SK-N-SH (cell line): ENCODE results near the gene PPM1L. TPM values are rescaled to one million over a fixed set of nuclear protein-coding genes. Genes with fewer than 3 reads are reported as not detected.

Source experiments
- CTCF ChIA-PET: fragments of 300-600, 350-600 bp; formaldehyde crosslinking; extraction: SDS; loops from one replicate; lab custom pipeline; 2021; lab: Yijun Ruan, JAX
- POLR2A ChIA-PET: fragments of 350-600 bp; sonication (Branson Sonifier 250); formaldehyde crosslinking; extraction: SDS; loops from one replicate; lab custom pipeline; 2020; ENCODE audit warnings: antibody characterized with exemption, inconsistent platforms; lab: Yijun Ruan, JAX
- DNase-seq: peaks from one replicate; pipeline ENCODE4 v3.0.0; 2012
- H2AFZ ChIP-seq: fragments of 200-600 bp; sonication (generic); 2 replicates; pipeline ENCODE4 v1.8.1; 2016; ENCODE audit warnings: antibody characterized with exemption, mild to moderate bottlenecking, low read depth
- H3F3A ChIP-seq: fragments of 200-600 bp; sonication (generic); replicated peaks from 2 replicates; pipeline ENCODE3; 2016; ENCODE audit warnings: antibody characterized with exemption, mild to moderate bottlenecking; ENCODE audit not compliant: insufficient read depth
- H3K27ac ChIP-seq, 2 experiments: fragments of 200-500 bp in 1 of 2; fragments of 200-600 bp in 1 of 2; sonication (Bioruptor generic) in 1 of 2; sonication (generic), shearing (Covaris generic) in 1 of 2; 2 replicates each; pipeline versions ENCODE4 v1.5.1 to v1.6.1; 2014 to 2016; ENCODE audit warnings: low read depth in 2 of 2, inconsistent platforms in 1 of 2, low read length in 1 of 2, mild to moderate bottlenecking in 1 of 2, mixed read lengths in 1 of 2
- H3K27me3 ChIP-seq: fragments of 200-600 bp; sonication (generic), shearing (Covaris generic); 2 replicates; pipeline ENCODE4 v1.6.1; 2016; ENCODE audit warnings: mixed run types; ENCODE audit not compliant: insufficient read depth
- H3K36me3 ChIP-seq, 2 experiments: fragments of 200-500 bp in 1 of 2; fragments of 200-600 bp in 1 of 2; sonication (Bioruptor generic) in 1 of 2; sonication (generic) in 1 of 2; replicated peaks in 1 of 2; 2 replicates each; pipeline versions ENCODE3 to v1.5.1; 2014 to 2016; ENCODE audit warnings: low read length in 1 of 2, mild to moderate bottlenecking in 1 of 2; ENCODE audit not compliant: insufficient read depth in 2 of 2, control insufficient read depth in 1 of 2
- H3K4me1 ChIP-seq, 2 experiments: fragments of 200-500 bp in 1 of 2; fragments of 200-600 bp in 1 of 2; sonication (Bioruptor generic) in 1 of 2; sonication (generic), shearing (Covaris generic) in 1 of 2; 2 replicates each; pipeline versions ENCODE4 v1.5.1 to v1.6.1; 2014 to 2016; ENCODE audit warnings: low read depth in 1 of 2, low read length in 1 of 2, mixed run types in 1 of 2; ENCODE audit not compliant: insufficient read depth in 2 of 2, control insufficient read depth in 1 of 2
- H3K4me2 ChIP-seq: fragments of 200-600 bp; sonication (generic), shearing (Covaris generic); 2 replicates; pipeline ENCODE4 v1.6.1; 2017; ENCODE audit warnings: mixed run types
- H3K4me3 ChIP-seq, 2 experiments: fragments of 200-500 bp in 1 of 2; fragments of 200-600 bp in 1 of 2; sonication (Bioruptor generic) in 1 of 2; sonication (generic), shearing (Covaris generic) in 1 of 2; 2 replicates each; pipeline versions ENCODE4 v1.5.1 to v1.8.1; 2014 to 2016; ENCODE audit warnings: low read depth in 2 of 2, inconsistent platforms in 1 of 2, low read length in 1 of 2, mild to moderate bottlenecking in 1 of 2, mixed read lengths in 1 of 2, moderate library complexity in 1 of 2
- H3K79me2 ChIP-seq: fragments of 200-600 bp; sonication (generic); 2 replicates; pipeline ENCODE4 v1.8.1; 2017; ENCODE audit warnings: mild to moderate bottlenecking; ENCODE audit not compliant: insufficient read depth
- H3K9ac ChIP-seq: fragments of 200-600 bp; sonication (generic); 2 replicates; pipeline ENCODE4 v1.6.1; 2017; ENCODE audit warnings: mixed run types
- H3K9me2 ChIP-seq: fragments of 200-600 bp; sonication (generic); 2 replicates; pipeline ENCODE4 v1.6.1; 2017; ENCODE audit warnings: mixed run types
- H3K9me3 ChIP-seq: fragments of 200-600 bp; sonication (generic); 2 replicates; pipeline ENCODE4 v1.6.1; 2017; ENCODE audit warnings: mixed run types, mild to moderate bottlenecking, moderate library complexity
- H4K20me1 ChIP-seq: fragments of 200-600 bp; sonication (generic); 2 replicates; pipeline ENCODE4 v1.6.1; 2017; ENCODE audit warnings: mild to moderate bottlenecking, mixed run types; ENCODE audit not compliant: insufficient read depth
- CTCF ChIP-seq: fragments of 200-600 bp; sonication (generic); IDR thresholded peaks from 2 replicates; pipeline ENCODE4 v1.6.1; 2017; ENCODE audit warnings: antibody characterized with exemption, mild to moderate bottlenecking, moderate library complexity
- EZH2phosphoT487 ChIP-seq: fragments of 200-600 bp; sonication (generic); IDR thresholded peaks from 2 replicates; pipeline ENCODE4 v1.6.1; 2017; ENCODE audit warnings: low read depth, mixed run types, mild to moderate bottlenecking, antibody characterized with exemption, moderate library complexity, borderline replicate concordance
- FOSL2 ChIP-seq: IDR thresholded peaks from 2 replicates; pipeline ENCODE4 v1.4.0; 2012; ENCODE audit warnings: low read depth, mild to moderate bottlenecking, moderate library complexity, borderline replicate concordance
- FOXJ3 ChIP-seq: sonication (generic); formaldehyde crosslinking; IDR thresholded peaks from 2 replicates; pipeline ENCODE4 v1.5.1; 2020; ENCODE audit warnings: mild to moderate bottlenecking, missing genetic modification reagents
- FOXM1 ChIP-seq: IDR thresholded peaks from 2 replicates; pipeline ENCODE4 v1.4.0; 2012; ENCODE audit warnings: low read depth, mild to moderate bottlenecking
- GABPA ChIP-seq: IDR thresholded peaks from 2 replicates; pipeline ENCODE4 v1.4.0; 2012; ENCODE audit warnings: low read depth, mild to moderate bottlenecking
- GATA2 ChIP-seq: sonication (generic); formaldehyde crosslinking; IDR thresholded peaks from 2 replicates; pipeline ENCODE4 v1.5.0; 2020; ENCODE audit warnings: mild to moderate bottlenecking, missing genetic modification reagents
- JUND ChIP-seq: IDR thresholded peaks from 2 replicates; pipeline ENCODE4 v1.4.0; 2012
- MAX ChIP-seq: IDR thresholded peaks from 2 replicates; pipeline ENCODE4 v1.4.0; 2012; ENCODE audit warnings: low read depth
- MXI1 ChIP-seq: IDR thresholded peaks from 2 replicates; pipeline ENCODE4 v1.6.1; 2012; ENCODE audit warnings: mild to moderate bottlenecking, low read depth, low read length, improper control_type of control experiment
- NFIC ChIP-seq: IDR thresholded peaks from 2 replicates; pipeline ENCODE4 v1.4.0; 2012; ENCODE audit warnings: borderline replicate concordance
- NRF1 ChIP-seq: IDR thresholded peaks from 2 replicates; pipeline ENCODE4 v1.6.1; 2012; ENCODE audit warnings: low read depth, mild to moderate bottlenecking, low read length
- PBX3 ChIP-seq: IDR thresholded peaks from 2 replicates; pipeline ENCODE4; 2012
- POLR2AphosphoS5 ChIP-seq: IDR thresholded peaks from 2 replicates; pipeline ENCODE4 v1.6.1; 2012; ENCODE audit warnings: low read depth, low read length
- RFX5 ChIP-seq: IDR thresholded peaks from 2 replicates; pipeline ENCODE4 v1.6.1; 2012; ENCODE audit warnings: mild to moderate bottlenecking, improper control_type of control experiment, low read length
- RXRA ChIP-seq: IDR thresholded peaks from 2 replicates; pipeline ENCODE4 v1.4.0; 2012; ENCODE audit warnings: low read depth, mild to moderate bottlenecking, borderline replicate concordance
- TEAD4 ChIP-seq: IDR thresholded peaks from 2 replicates; pipeline ENCODE4 v1.4.0; 2012; ENCODE audit warnings: mild to moderate bottlenecking, borderline replicate concordance; ENCODE audit not compliant: insufficient read depth
- YY1 ChIP-seq: IDR thresholded peaks from 2 replicates; pipeline ENCODE4 v1.4.0; 2012; ENCODE audit warnings: low read depth, mild to moderate bottlenecking
- ZBTB33 ChIP-seq: IDR thresholded peaks from 2 replicates; pipeline ENCODE4 v1.4.0; 2012; ENCODE audit warnings: low read depth, borderline replicate concordance
- WGBS: methylation state at CpG from one replicate; pipeline ENCODE4 v1.1.6; 2017; ENCODE audit warnings: low lambda C conversion rate; 5-methylcytosine and 5-hydroxymethylcytosine counted together
- polyA plus RNA-seq, 3 experiments: library from polyadenylated mRNA; depleted of rRNA; stranded (reverse); fragments of >200 nt; gene quantifications; 2 replicates each; pipeline ENCODE4 v1.2.3, GENCODE V29; 2012

The PPM1L gene
- polyA plus RNA-seq, 1 of the 3 experiments (the other 2 are of a cell fraction), result 0.16 TPM

GRCh38 chr3:160990446-160990845 is 234.4 kb downstream of the PPM1L start:
- no peak for TF ChIP-seq FOSL2
- no peak for TF ChIP-seq PBX3
- no peak for TF ChIP-seq NFIC
- TF ChIP-seq MXI1, result no peak
- TF ChIP-seq RFX5, result no peak
- TF ChIP-seq FOXM1, result no peak
- TF ChIP-seq EZH2phosphoT487, result no peak
- TF ChIP-seq TEAD4, result no peak
- TF ChIP-seq NRF1, result no peak
- TF ChIP-seq POLR2AphosphoS5, result no peak
- TF ChIP-seq GABPA, result no peak
- TF ChIP-seq CTCF, result no peak
- TF ChIP-seq YY1, result no peak
- TF ChIP-seq GATA2 (CRISPR knock-in tag), result no peak
- TF ChIP-seq FOXJ3 (CRISPR knock-in tag), result no peak
- no peak for TF ChIP-seq MAX
- no peak for TF ChIP-seq JUND
- no peak for TF ChIP-seq ZBTB33
- TF ChIP-seq RXRA, result no peak
- Histone ChIP-seq H2AFZ (no peak overlapping the region), H3K4me3 (no peak overlapping the region), H3K27ac (no peak overlapping the region), H3K79me2 (no peaks in the 10 kb centered on the region), H3K9me2 (no peaks in the 10 kb centered on the region), H3K4me2 (no peak overlapping the region), H3K9ac (no peak overlapping the region), H3K4me1 (peaks cover 0 to 3% of the 10 kb centered on the region in 2 experiments; a peak in 2 of 4 replicates), H3K36me3 (no peaks in the 10 kb centered on the region), H3F3A (no peaks in the 10 kb centered on the region), H4K20me1 (no peaks in the 10 kb centered on the region), H3K9me3 (no peaks in the 10 kb centered on the region), H3K27me3 (no peaks in the 10 kb centered on the region)
- POLR2A ChIA-PET, result no interaction called here
- CTCF ChIA-PET, result no interaction called here
- no peak for DNase-seq
- 55% methylated on average over 2 of the region's 2 CpGs for WGBS
